GM10847 (cell line): ENCODE results near the gene STXBP1.

Experiments
- POLR2A ChIP-seq: IDR thresholded peaks from 2 replicates; pipeline ENCODE4 v1.6.1; 2011; ENCODE audit not compliant: insufficient read length; ENCODE audit errors: extremely low read depth

The STXBP1 gene

GRCh38 chr9:127634698-127635097 lies 22.6 kb downstream of the STXBP1 start:
- no peak for TF ChIP-seq POLR2A

- TF ChIP-seq POLR2A, result no peak
These were observed 23.2 kb downstream of the STXBP1 start for GRCh38 chr9:127635201-127635735.

GRCh38 chr9:127637322-127637847 lies 25.3 kb downstream of the STXBP1 start:
- no peak for TF ChIP-seq POLR2A

GRCh38 chr9:127640908-127641545 lies 28.9 kb downstream of the STXBP1 start:
- TF ChIP-seq POLR2A, result no peak

- TF ChIP-seq POLR2A, result no peak
These were observed 30.1 kb downstream of the STXBP1 start for GRCh38 chr9:127642082-127642740.

GRCh38 chr9:127644146-127644827 lies 32.2 kb downstream of the STXBP1 start:
- no peak for TF ChIP-seq POLR2A

GRCh38 chr9:127644943-127645342 lies 32.9 kb downstream of the STXBP1 start:
- TF ChIP-seq POLR2A, result no peak

GRCh38 chr9:127647451-127647850 lies 35.4 kb downstream of the STXBP1 start:
- no peak for TF ChIP-seq POLR2A

GRCh38 chr9:127650518-127650917 lies 38.4 kb downstream of the STXBP1 start:
- no peak for TF ChIP-seq POLR2A

- TF ChIP-seq POLR2A, result no peak
These were observed 39.9 kb downstream of the STXBP1 start for GRCh38 chr9:127651697-127652610.

GRCh38 chr9:127652733-127653132 lies 40.7 kb downstream of the STXBP1 start:
- TF ChIP-seq POLR2A, result no peak

- TF ChIP-seq POLR2A, result no peak
These were observed 42.5 kb downstream of the STXBP1 start for GRCh38 chr9:127654619-127655018.

- TF ChIP-seq POLR2A, result no peak
These were observed 46.4 kb downstream of the STXBP1 start for GRCh38 chr9:127658428-127658827.

GRCh38 chr9:127660886-127661741 lies 49.0 kb downstream of the STXBP1 start:
- no peak for TF ChIP-seq POLR2A
